ENCODE data around the gene CD151.

The CD151 gene

GRCh38 chr11:815675-816432, 16.9 kb upstream of the CD151 start:
- ATAC-seq (no peak), DNase-seq (no peak)

- DNase-seq (no peak), ATAC-seq (no peak)
These were observed 16.3 kb upstream of the CD151 start for GRCh38 chr11:816433-816779.

- ATAC-seq (no peak), DNase-seq (no peak)
These were observed 14.2 kb upstream of the CD151 start, which contains the start of gene PNPLA2 for GRCh38 chr11:818396-819128. Gene PNPLA2, plus strand, starts transcription at chr11:818914. Its CDS starts 805 bp downstream, at chr11:819719.

GRCh38 chr11:819129-819931, 13.4 kb upstream of the CD151 start:
- peak; percentile 74 for ATAC-seq
- peak; percentile 94 for DNase-seq

GRCh38 chr11:819943-820649, 12.7 kb upstream of the CD151 start:
- ATAC-seq (peak; percentile 61), DNase-seq (peak; percentile 95)

- no peak for ATAC-seq
- no peak for DNase-seq
These were observed 11.9 kb upstream of the CD151 start for GRCh38 chr11:820655-821511.

- DNase-seq, result no peak
These were observed 11.0 kb upstream of the CD151 start for GRCh38 chr11:821512-822371.

GRCh38 chr11:823441-824291, 9.1 kb upstream of the CD151 start:
- no peak for DNase-seq
- ATAC-seq, result no peak

More at GRCh38 chr11:821512-822371, 11.0 kb upstream of the CD151 start:
- ATAC-seq, result no peak

GRCh38 chr11:824292-824880, 8.4 kb upstream of the CD151 start:
- ATAC-seq, result no peak
- DNase-seq, result no peak

- ATAC-seq (no peak), DNase-seq (no peak)
These were observed 7.8 kb upstream of the CD151 start for GRCh38 chr11:824942-825341.

- ATAC-seq (no peak), DNase-seq (no peak)
These were observed 7.2 kb upstream of the CD151 start for GRCh38 chr11:825366-826226.

GRCh38 chr11:826227-826621, 6.5 kb upstream of the CD151 start:
- ATAC-seq (no peak), DNase-seq (no peak)

GRCh38 chr11:826836-827145, 6.0 kb upstream of the CD151 start:
- DNase-seq (no peak), ATAC-seq (no peak)

GRCh38 chr11:827146-827896, 5.4 kb upstream of the CD151 start:
- DNase-seq (no peak), ATAC-seq (no peak)

GRCh38 chr11:827897-828192, 4.9 kb upstream of the CD151 start, which contains the start of gene CRACR2B:
Gene CRACR2B, plus strand, starts transcription at chr11:827919. Its CDS starts 689 bp downstream, at chr11:828608.
- no peak for ATAC-seq
- no peak for DNase-seq

- no peak for ATAC-seq
- no peak for DNase-seq
These were observed 4.1 kb upstream of the CD151 start for GRCh38 chr11:828506-829175.

Measured in stimulated activated naive CD8-positive, alpha-beta T cell treated with anti-CD3 and anti-CD28 coated beads, Interleukin-15, Interleukin-2, amounts not matched to agents 100 U/mL and 50 U/mL, for 24 hours (primary cell).